Spleen (tissue), 11 donors: Measurements from ENCODE around the gene SLC8A3. TPM values are rescaled to one million over a fixed set of nuclear protein-coding genes. Genes with fewer than 3 reads are reported as not detected.
A peak's percentile ranks its signal among the peaks of the same experiment; 100 is the strongest.

Source experiments
- DNase-seq: peaks from one replicate; pipeline ENCODE4 v3.0.0-alpha.2; 2020
- H3K27ac ChIP-seq, 8 donors: fragments of 200-600 bp; sonication (generic) in 7 of 8; 1 replicate in 4 of 8; 2 replicates in 4 of 8; pipeline versions ENCODE4 v1.5.0 to v1.8.0; 2016 to 2021; ENCODE audit warnings: inconsistent platforms in 4 of 8, mild to moderate bottlenecking in 4 of 8, moderate library complexity in 1 of 8
- H3K27me3 ChIP-seq, 7 donors: fragments of 200-600 bp; sonication (generic) in 6 of 7; replicated peaks in 1 of 7; 1 replicate in 4 of 7; 2 replicates in 3 of 7; pipeline versions ENCODE4 v1.5.0 to v1.8.0; 2016 to 2021; ENCODE audit warnings: inconsistent platforms in 3 of 7, mild to moderate bottlenecking in 1 of 7
- H3K36me3 ChIP-seq, 6 donors: fragments of 200-600 bp; sonication (generic) in 5 of 6; 1 replicate in 4 of 6; 2 replicates in 2 of 6; pipeline versions ENCODE4 v1.5.0 to v1.8.0; 2016 to 2021; ENCODE audit warnings: inconsistent platforms in 2 of 6
- H3K4me1 ChIP-seq, 6 donors: fragments of 200-600 bp; sonication (generic) in 5 of 6; 1 replicate in 3 of 6; 2 replicates in 3 of 6; pipeline versions ENCODE4 v1.5.0 to v1.8.0; 2016 to 2021; ENCODE audit warnings: inconsistent platforms in 3 of 6
- H3K4me3 ChIP-seq, 8 donors: fragments of 200-600 bp; sonication (generic) in 7 of 8; 1 replicate in 4 of 8; 2 replicates in 4 of 8; pipeline versions ENCODE4 v1.5.0 to v1.8.0; 2016 to 2021; ENCODE audit warnings: inconsistent platforms in 4 of 8, mild to moderate bottlenecking in 4 of 8, moderate library complexity in 2 of 8
- H3K9me3 ChIP-seq, 8 donors: fragments of 200-600 bp; sonication (generic) in 7 of 8; 1 replicate in 4 of 8; 2 replicates in 4 of 8; pipeline versions ENCODE4 v1.5.0 to v1.8.0; 2016 to 2021; ENCODE audit warnings: inconsistent platforms in 4 of 8
- CTCF ChIP-seq, 11 experiments: fragments of 200-600 bp in 7 of 11; fragments of 450-650 bp in 4 of 11; sonication (generic) in 4 of 11; IDR thresholded peaks in 8 of 11; conservative IDR thresholded peaks in 3 of 11; 1 replicate in 7 of 11; 2 replicates in 4 of 11; pipeline versions ENCODE4 v1.4.0 to v1.8.0; 2016 to 2021; ENCODE audit warnings: antibody characterized with exemption in 11 of 11, inconsistent platforms in 4 of 11, mild to moderate bottlenecking in 1 of 11
- POLR2A ChIP-seq, 3 donors: fragments of 450-650 bp; IDR thresholded peaks; one replicate each; pipeline ENCODE4 v1.5.1; 2017; ENCODE audit warnings: antibody characterized with exemption in 3 of 3, mild to moderate bottlenecking in 1 of 3
- POLR2AphosphoS5 ChIP-seq, 3 donors: sonication (generic); formaldehyde crosslinking; IDR thresholded peaks; one replicate each; pipeline ENCODE4 v1.5.1; 2017; ENCODE audit warnings: antibody characterized with exemption in 3 of 3
- WGBS, 5 donors: extraction: QIAGEN DNeasy Blood & Tissue Kit in 3 of 5; methylation state at CpG; one replicate each; pipeline versions ENCODE4 v1.1.5 to v1.1.7; 2013 to 2018; 5-methylcytosine and 5-hydroxymethylcytosine counted together
- intact Hi-C: fragments of 100-400 bp; cut with DNase I; formaldehyde crosslinking; loops from one replicate; pipeline ENCODE4 v1.15.0; 2023; ENCODE audit warnings: low total_unique reads
- polyA plus RNA-seq, 3 donors: library from polyadenylated mRNA; stranded (reverse); fragments of 200-250 nt; gene quantifications; one replicate each; pipeline ENCODE4 v1.2.1, GENCODE V29; 2013
- total RNA-seq, 7 donors: library from RNA; depleted of rRNA in 3 of 7; stranded (reverse); fragments of >200 nt in 3 of 7; fragmentation: NEBNext Ultra II Directional in 4 of 7; extraction: Animal tissue kit (Norgen Biotek cat#: 25700) in 4 of 7; gene quantifications; one replicate each; pipeline versions ENCODE4 v1.1.0 to v1.2.1, GENCODE V29; 2016 to 2021
- donor health status: healthy with polysubstance abuse.
- donor health status: DM: no; HTN: no; CAD: no; lungs with moderate emphysema.
- donor health status: DM: no; HTN: no; CAD: no.
- donor health status: Bipolar disorder and iron deficiency.
- donor health status: healthy.
- donor health status: DM: no; HTN: no; CAD: no.
- donor health status: DM: yes; HTN: yes; CAD: no.

Gene SLC8A3
- total and polyA plus RNA-seq, 10 donors: 0.19 to 0.52 (median 0.33) TPM; not detected in 3

- no peak for DNase-seq
- 65 to 87% (median 71%) methylated on average over 3 of the region's 3 CpGs for WGBS, 5 donors
- H3K27me3 ChIP-seq: peaks cover 0 to 8% (median 0%) of the 10 kb centered on the region in 7 donors
- H3K36me3 ChIP-seq: no peaks in the 10 kb centered on the region
- H3K27ac ChIP-seq: no peak overlapping the region
- TF ChIP-seq POLR2A (IDR thresholded peaks at IDR 0.05): no peak
- no peak for TF ChIP-seq CTCF (IDR thresholded peaks at IDR 0.05 in 8 of 11, conservative IDR thresholded peaks at IDR 0.05 in 3 of 11)
- TF ChIP-seq POLR2AphosphoS5 (IDR thresholded peaks at IDR 0.05): no peak
- no peaks in the 10 kb centered on the region for H3K4me1 ChIP-seq
- H3K4me3 ChIP-seq: no peak overlapping the region
- intact Hi-C loops: no loop called here
- H3K9me3 ChIP-seq: no peaks in the 10 kb centered on the region
Observed at GRCh38 chr14:70049605-70050004, 139.1 kb downstream of the SLC8A3 start.

GRCh38 chr14:70048313-70048654, 140.5 kb downstream of the SLC8A3 start:
- Histone ChIP-seq H3K27me3 (peaks cover 0 to 11% (median 0%) of the 10 kb centered on the region in 7 donors), H3K4me3 (no peak overlapping the region), H3K27ac (no peak overlapping the region), H3K36me3 (no peaks in the 10 kb centered on the region), H3K4me1 (no peaks in the 10 kb centered on the region), H3K9me3 (no peaks in the 10 kb centered on the region)
- TF ChIP-seq POLR2A (IDR thresholded peaks at IDR 0.05): no peak
- no peak for TF ChIP-seq POLR2AphosphoS5 (IDR thresholded peaks at IDR 0.05)
- no peak for TF ChIP-seq CTCF (IDR thresholded peaks at IDR 0.05 in 8 of 11, conservative IDR thresholded peaks at IDR 0.05 in 3 of 11)
- intact Hi-C loops: no loop called here
- WGBS, 5 donors: 83 to 97% (median 87%) methylated on average over 1 of the region's 1 CpG
- DNase-seq: no peak

- intact Hi-C loops: no loop called here
- Histone ChIP-seq H3K36me3 (no peaks in the 10 kb centered on the region), H3K4me1 (no peaks in the 10 kb centered on the region), H3K27ac (no peak overlapping the region), H3K9me3 (no peaks in the 10 kb centered on the region), H3K27me3 (peaks cover 0 to 11% (median 0%) of the 10 kb centered on the region in 7 donors), H3K4me3 (no peak overlapping the region)
- TF ChIP-seq POLR2A (IDR thresholded peaks at IDR 0.05) (no peak), CTCF (IDR thresholded peaks at IDR 0.05 in 8 of 11, conservative IDR thresholded peaks at IDR 0.05 in 3 of 11) (no peak), POLR2AphosphoS5 (IDR thresholded peaks at IDR 0.05) (no peak)
- WGBS, 5 donors: 66 to 83% (median 72%) methylated on average over 3 of the region's 3 CpGs
- DNase-seq: no peak
Observed at GRCh38 chr14:70047598-70048312, 141.0 kb downstream of the SLC8A3 start.

- DNase-seq: no peak
- WGBS, 5 donors: 57 to 70% (median 61%) methylated on average over 22 of the region's 22 CpGs
- peaks cover 0 to 11% (median 0%) of the 10 kb centered on the region in 7 donors for H3K27me3 ChIP-seq
- no peaks in the 10 kb centered on the region for H3K36me3 ChIP-seq
- H3K4me3 ChIP-seq: no peak overlapping the region
- no peaks in the 10 kb centered on the region for H3K4me1 ChIP-seq
- intact Hi-C loops: no loop called here
- TF ChIP-seq POLR2A (IDR thresholded peaks at IDR 0.05) (no peak), CTCF (IDR thresholded peaks at IDR 0.05 in 8 of 11, conservative IDR thresholded peaks at IDR 0.05 in 3 of 11) (peak in 7 of 11 experiments; percentile 27 to 60 (median 44)), POLR2AphosphoS5 (IDR thresholded peaks at IDR 0.05) (no peak)
- H3K27ac ChIP-seq: no peak overlapping the region
- H3K9me3 ChIP-seq: no peaks in the 10 kb centered on the region
Observed at GRCh38 chr14:70045844-70046535, 142.8 kb downstream of the SLC8A3 start.
